ENCODE results near the gene MSRB1.

DNA sequence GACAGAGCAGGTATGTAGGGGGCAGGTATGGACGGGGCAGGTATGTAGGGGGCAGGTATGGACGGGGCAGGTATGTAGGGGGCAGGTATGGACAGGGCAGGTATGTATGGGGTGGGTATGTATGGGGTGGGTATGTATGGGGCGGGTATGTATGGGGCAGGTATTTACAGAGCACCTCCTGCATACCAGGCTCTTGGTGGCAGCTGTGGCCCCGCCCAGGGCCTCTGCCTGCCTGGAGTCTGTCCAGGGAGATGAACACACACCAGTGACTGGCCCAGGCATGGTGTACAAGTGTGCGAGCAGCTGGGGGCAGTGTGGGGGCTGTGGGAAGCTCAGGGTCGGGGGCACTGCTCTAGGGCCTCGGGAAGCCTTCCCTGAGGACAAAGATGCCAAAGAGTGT, 7.0 kb upstream of the MSRB1 start:
- TF ChIP-seq, protein P1, sequence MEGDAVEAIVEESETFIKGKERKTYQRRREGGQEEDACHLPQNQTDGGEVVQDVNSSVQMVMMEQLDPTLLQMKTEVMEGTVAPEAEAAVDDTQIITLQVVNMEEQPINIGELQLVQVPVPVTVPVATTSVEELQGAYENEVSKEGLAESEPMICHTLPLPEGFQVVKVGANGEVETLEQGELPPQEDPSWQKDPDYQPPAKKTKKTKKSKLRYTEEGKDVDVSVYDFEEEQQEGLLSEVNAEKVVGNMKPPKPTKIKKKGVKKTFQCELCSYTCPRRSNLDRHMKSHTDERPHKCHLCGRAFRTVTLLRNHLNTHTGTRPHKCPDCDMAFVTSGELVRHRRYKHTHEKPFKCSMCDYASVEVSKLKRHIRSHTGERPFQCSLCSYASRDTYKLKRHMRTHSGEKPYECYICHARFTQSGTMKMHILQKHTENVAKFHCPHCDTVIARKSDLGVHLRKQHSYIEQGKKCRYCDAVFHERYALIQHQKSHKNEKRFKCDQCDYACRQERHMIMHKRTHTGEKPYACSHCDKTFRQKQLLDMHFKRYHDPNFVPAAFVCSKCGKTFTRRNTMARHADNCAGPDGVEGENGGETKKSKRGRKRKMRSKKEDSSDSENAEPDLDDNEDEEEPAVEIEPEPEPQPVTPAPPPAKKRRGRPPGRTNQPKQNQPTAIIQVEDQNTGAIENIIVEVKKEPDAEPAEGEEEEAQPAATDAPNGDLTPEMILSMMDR (conservative IDR thresholded peaks at IDR 0.05; ENCODE audit: low read length), result no peak
- TF ChIP-seq EZH2phosphoT487 (IDR thresholded peaks at IDR 0.05; ENCODE audit: borderline replicate concordance), result no peak
